ENCODE data around the gene UTF1.

UTF1 gene

GRCh38 chr10:133267293-133267692 is 37.3 kb downstream of the UTF1 start:
- DNase-seq, result no peak

- DNase-seq, result no peak
Observed at GRCh38 chr10:133267829-133268228, 37.8 kb downstream of the UTF1 start.

GRCh38 chr10:133268532-133268931 is 38.5 kb downstream of the UTF1 start:
- no peak for DNase-seq

GRCh38 chr10:133269367-133269766 is 39.4 kb downstream of the UTF1 start:
- no peak for DNase-seq

GRCh38 chr10:133270204-133270603 is 40.2 kb downstream of the UTF1 start:
- no peak for DNase-seq

DNA sequence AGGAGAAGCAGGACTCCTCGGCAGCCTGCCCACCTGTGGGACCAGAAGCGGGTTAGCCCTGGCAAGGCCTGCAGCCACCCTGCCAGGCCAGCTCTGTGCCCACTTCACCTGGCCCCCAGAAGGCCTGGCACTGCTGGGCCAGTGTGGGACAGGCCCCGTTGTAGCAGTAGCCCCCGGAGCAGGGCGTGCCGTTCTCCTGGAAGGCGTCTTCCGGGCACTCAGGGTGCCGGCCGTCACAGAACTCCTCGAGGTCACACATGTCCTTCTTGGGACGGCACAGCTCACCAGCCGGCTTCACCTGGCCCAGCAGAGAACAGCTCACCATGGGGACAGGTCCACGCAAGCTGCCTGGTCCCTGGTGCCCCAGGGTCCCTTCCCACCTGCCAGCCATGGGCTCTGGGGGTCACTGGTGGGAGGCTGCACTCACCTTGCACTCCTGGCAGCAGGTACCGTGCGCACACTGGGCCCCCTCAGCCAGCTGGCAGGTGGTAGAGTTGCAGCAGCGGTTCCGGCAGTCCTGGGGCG is 40.8 kb downstream of the UTF1 start:
- no peak for DNase-seq

- no peak for DNase-seq
Observed at GRCh38 chr10:133271521-133272300, 41.7 kb downstream of the UTF1 start.

DNA sequence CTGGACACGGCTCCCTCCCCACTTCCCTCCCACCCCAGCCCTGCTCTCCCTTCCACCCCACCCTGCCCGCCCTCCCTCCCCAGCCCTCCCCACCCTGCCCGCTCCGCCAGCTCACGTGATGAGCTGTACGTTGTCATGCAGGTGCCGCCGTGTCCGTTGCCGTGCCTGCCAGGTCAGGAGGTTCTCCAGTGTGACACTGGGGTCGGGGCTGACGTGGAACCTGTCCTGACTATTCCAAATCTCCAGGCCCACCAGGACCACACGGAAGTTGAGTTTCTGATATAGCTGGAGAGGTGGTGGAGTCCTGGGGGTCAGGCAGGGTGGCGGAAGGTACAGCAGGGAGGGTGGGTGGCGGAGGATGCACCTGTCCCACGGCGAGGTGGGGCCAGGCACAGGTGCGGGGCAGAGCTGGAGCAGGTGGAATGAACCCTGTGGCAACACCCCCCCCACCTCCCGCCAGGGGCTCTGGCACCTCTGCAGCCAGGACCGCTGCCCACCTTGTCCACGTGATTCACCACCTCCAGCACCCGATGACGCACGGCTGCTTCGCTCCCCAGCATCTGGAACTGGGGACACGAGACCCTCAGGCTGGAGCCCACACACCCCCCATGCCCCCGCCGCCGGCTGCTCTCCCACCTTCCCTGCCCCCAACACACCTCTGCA is 42.4 kb downstream of the UTF1 start:
- DNase-seq, result no peak

GRCh38 chr10:133272964-133273420 is 43.0 kb downstream of the UTF1 start:
- DNase-seq, result no peak

- no peak for DNase-seq
Observed at GRCh38 chr10:133273534-133274143, 43.6 kb downstream of the UTF1 start.

DNA sequence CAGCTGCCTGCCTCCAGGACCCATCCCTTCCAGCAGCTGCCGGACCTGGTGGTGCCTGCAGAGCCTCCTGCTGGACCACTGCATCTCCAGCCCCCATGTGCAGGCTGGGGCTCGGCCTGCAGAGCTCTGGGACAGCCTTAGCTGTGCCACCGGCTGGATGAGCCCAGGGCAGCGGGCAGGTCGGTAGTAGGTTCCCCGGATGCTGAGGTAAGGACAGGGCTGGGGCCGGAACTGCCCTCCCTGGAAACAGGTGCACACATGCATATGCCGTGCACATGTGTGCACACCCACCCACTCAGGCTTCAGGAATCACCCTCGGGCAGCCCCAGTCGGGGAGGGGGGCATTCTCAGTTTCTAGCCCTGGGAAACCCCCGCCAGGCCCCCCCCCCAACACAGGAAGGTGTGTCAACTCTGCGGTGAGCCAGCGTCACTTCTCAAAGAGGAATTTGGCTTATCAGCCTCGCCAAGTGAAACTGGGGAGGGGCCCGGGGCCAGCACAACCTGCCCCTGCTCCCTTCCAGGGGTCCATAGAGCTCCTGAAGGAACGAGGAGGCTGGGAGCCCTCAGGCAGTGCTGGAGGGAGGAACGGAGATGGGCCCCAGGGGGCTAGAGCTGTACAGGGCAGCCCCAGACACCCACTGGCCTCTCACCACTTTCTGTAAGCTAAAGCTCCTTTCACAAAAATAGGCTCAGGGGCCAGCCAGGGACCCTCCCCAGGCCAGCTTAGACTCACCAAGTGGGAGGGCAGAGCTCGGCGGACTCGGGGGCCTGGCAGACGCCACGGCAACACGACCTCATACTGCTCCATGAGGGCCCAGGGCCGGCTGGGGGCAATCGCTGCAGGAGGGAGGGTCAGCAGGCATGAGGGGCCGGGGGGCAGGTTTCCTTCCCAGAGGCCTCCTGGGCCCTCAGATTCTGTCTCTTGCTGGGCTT is 45.0 kb downstream of the UTF1 start:
- DNase-seq, result peak; percentile 67

DNA sequence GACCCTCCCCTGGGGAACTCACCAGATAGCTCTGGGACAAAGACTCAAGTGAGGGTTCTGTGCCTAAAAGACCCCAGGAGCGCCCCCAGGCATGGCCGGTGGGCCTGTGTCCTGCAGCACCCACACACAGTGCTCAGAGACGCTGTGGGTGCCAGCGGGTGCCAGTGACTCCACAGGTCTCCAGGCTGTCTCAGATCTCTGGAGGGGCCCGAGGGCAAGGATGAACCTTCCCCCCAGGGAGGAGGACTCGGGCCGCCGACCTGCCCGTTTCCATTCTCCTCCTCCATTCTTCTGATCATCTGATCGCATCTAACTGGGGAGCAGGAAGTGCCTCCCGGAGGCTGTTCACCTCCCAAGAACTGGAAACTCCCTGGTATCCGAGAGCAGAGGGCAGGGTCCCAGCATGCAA is 45.7 kb downstream of the UTF1 start:
- no peak for DNase-seq

DNA sequence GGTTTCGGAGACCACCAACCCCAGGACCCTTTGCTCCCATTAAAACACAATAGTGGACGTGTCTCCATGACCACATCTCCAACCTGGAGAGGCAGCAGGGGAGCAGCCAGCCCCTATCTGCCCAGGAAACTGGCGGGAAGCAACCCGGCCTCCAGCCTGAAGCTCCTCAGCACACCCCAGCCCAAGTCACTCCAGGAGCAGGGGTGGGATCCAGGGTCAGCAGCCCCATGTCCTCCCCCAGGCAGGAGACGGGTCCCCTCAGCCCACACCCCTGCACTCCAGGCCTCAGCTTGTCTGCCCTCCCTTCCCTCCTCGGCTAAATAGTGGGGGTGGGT is 46.0 kb downstream of the UTF1 start:
- no peak for DNase-seq

DNA sequence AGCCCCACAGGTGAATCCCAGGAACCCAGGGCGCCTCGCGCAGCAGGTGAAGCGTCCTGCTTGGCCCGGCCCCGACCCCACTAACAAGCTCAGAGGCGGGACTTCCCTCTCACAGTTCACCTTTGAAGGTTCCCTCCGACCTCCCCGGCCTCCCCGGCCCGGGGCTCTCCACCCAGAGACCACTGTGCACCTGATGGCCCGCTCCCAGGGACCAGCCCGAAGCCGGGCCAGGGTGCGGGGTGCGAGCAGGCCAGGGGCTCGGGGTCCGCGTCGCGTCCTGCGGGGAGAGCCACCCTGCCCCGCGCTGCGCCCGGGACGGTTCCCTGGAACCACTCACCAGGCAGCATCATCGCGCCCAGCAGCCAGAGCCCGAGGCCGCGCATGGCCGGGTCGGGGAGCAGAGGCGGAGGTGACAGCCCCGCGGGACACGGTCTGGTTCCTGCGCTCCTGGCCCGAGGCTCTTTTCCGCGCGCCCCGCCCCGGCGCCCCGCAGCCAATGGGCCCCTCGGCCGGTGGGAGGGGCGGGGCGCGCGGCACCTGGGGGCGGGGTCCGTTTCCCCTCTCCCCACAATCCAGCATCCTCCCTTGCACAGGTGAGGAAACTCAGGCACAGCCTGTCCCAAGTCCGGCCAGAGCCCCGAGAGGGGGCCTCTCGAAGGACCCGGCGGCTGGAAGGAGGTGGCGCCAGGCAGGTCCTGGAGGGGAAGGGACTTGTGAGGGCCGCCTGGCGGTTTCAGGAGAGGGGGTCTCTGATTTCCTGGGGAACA is 46.6 kb downstream of the UTF1 start, which contains the start of gene ADAM8:
Gene ADAM8 (minus strand): TSS at position 434 of the 767 bp plus-strand sequence. CDS start 51 bp downstream, at position 383.
- peak; percentile 59 for DNase-seq

- DNase-seq, result no peak
Observed at GRCh38 chr10:133277277-133277992, 47.4 kb downstream of the UTF1 start.

- no peak for DNase-seq
Observed at GRCh38 chr10:133277993-133278576, 48.1 kb downstream of the UTF1 start.

DNA sequence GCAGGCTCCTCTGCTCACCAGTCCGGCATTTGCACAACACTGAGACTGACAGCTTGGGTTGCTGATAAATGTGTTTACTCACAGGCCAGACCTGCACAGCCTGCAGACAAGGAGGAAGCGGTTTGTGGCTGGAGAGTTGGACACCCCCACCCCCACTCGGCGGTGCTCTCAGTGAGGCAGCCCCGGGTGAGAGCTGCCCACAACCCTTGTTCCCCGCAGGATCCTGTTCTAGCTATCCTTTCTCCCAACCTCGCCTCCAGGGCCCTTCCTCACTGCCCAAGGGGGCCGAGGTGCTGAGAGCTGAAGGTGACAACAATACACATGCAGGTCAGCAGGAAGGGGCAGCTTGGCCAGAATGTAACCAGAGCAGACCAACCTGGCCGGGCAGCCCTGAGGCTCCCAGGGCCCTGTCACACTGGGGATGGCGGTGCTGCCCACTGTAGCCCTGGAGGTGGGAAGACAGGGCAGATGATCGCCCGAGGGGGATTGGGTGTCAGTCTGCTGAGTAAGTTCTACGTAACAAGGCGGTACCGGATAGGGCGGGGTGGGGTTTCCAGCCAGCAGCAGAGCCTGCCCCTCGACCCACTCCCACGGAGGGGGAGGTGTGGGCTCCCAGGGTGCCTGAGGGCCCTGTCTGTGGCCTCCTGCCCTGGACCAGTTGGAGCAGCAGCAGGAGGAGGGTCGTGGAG is 48.7 kb downstream of the UTF1 start:
- peak; percentile 54 for DNase-seq

GRCh38 chr10:133279326-133280226 is 49.6 kb downstream of the UTF1 start:
- no peak for DNase-seq

All from activated gamma-delta T cell (primary cell).